Activated T-cell treated with anti-CD3 and anti-CD28 coated beads, Interleukin-2, amount 50 U/mL, for 72 hours (primary cell): ENCODE measurements around the gene NEURL2. TPM values are rescaled to one million over a fixed set of nuclear protein-coding genes. Genes with fewer than 3 reads are reported as not detected.

Experiments used
- ATAC-seq, 2 donors: fragments of 150-1000 bp; cut with Tn5 transposase; replicated peaks in 1 of 2; 2 replicates each; pipeline ENCODE4 v1.10.0; 2021; ENCODE audit warnings: moderate library complexity in 2 of 2, mild to moderate bottlenecking in 1 of 2
- DNase-seq, 2 donors: peaks; one replicate each; pipeline ENCODE4 v3.0.0; 2021 to 2022; ENCODE audit warnings: mixed read lengths in 1 of 2
- H3K27ac Mint-ChIP-seq: one replicate; pipeline ENCODE4 v1.8.0; 2022; ENCODE audit warnings: mild to moderate bottlenecking, moderate library complexity, mixed read lengths
- H3K27me3 Mint-ChIP-seq: one replicate; pipeline ENCODE4 v1.8.0; 2022; ENCODE audit warnings: low read depth, mixed read lengths
- H3K36me3 Mint-ChIP-seq, 2 donors: one replicate each; pipeline ENCODE4 v1.8.0; 2022; ENCODE audit warnings: mixed read lengths in 2 of 2, mild to moderate bottlenecking in 1 of 2; ENCODE audit not compliant: insufficient read depth in 2 of 2
- H3K4me1 Mint-ChIP-seq: one replicate; pipeline ENCODE4 v1.8.0; 2022; ENCODE audit warnings: low read depth, mixed read lengths
- H3K4me3 Mint-ChIP-seq, 2 donors: one replicate each; pipeline ENCODE4 v1.8.0; 2022; ENCODE audit warnings: mild to moderate bottlenecking in 2 of 2, mixed read lengths in 2 of 2, moderate library complexity in 2 of 2
- H3K9me3 Mint-ChIP-seq, 2 donors: one replicate each; pipeline ENCODE4 v1.8.0; 2022; ENCODE audit warnings: mixed read lengths in 2 of 2
- total RNA-seq, 2 donors: library from RNA; stranded (reverse); gene quantifications; one replicate each; pipeline ENCODE4 v1.2.3, GENCODE V29; 2022

NEURL2 gene
- total RNA-seq, 2 donors from 2014 or later = 2.1 to 3.2 TPM

GRCh38 chr20:45927071-45927878 is 36.3 kb upstream of the NEURL2 start:
- Mint-ChIP-seq H3K27me3 (no peaks in the 10 kb centered on the region), H3K27ac (no peak overlapping the region), H3K36me3 (no peaks in the 10 kb centered on the region), H3K9me3 (no peaks in the 10 kb centered on the region), H3K4me1 (peaks cover 5% of the 10 kb centered on the region), H3K4me3 (no peak overlapping the region)
- DNase-seq (no peak), ATAC-seq (no peak)

GRCh38 chr20:45926731-45927070 is 35.7 kb upstream of the NEURL2 start:
- ATAC-seq = no peak
- H3K36me3 Mint-ChIP-seq = no peaks in the 10 kb centered on the region

GRCh38 chr20:45925821-45926506 is 35.0 kb upstream of the NEURL2 start:
- H3K4me1 Mint-ChIP-seq = peaks cover 12% of the 10 kb centered on the region
- DNase-seq = no peak
- ATAC-seq = no peak
- peaks cover 3% of the 10 kb centered on the region for H3K27me3 Mint-ChIP-seq
- no peak overlapping the region for H3K27ac Mint-ChIP-seq
- H3K9me3 Mint-ChIP-seq = no peaks in the 10 kb centered on the region
- no peaks in the 10 kb centered on the region for H3K36me3 Mint-ChIP-seq
- no peak overlapping the region for H3K4me3 Mint-ChIP-seq

More at GRCh38 chr20:45926731-45927070, 35.7 kb upstream of the NEURL2 start:
- Mint-ChIP-seq H3K4me1 (peaks cover 9% of the 10 kb centered on the region), H3K27me3 (no peaks in the 10 kb centered on the region), H3K9me3 (no peaks in the 10 kb centered on the region), H3K27ac (no peak overlapping the region), H3K4me3 (no peak overlapping the region)
- no peak for DNase-seq

GRCh38 chr20:45924391-45925261 is 33.6 kb upstream of the NEURL2 start:
- Mint-ChIP-seq H3K9me3 (no peaks in the 10 kb centered on the region), H3K4me1 (peaks cover 12% of the 10 kb centered on the region), H3K4me3 (no peak overlapping the region), H3K27me3 (peaks cover 11% of the 10 kb centered on the region), H3K27ac (no peak overlapping the region), H3K36me3 (no peaks in the 10 kb centered on the region)
- no peak for ATAC-seq
- DNase-seq = no peak

- no peaks in the 10 kb centered on the region for H3K9me3 Mint-ChIP-seq
- no peak overlapping the region for H3K4me3 Mint-ChIP-seq
- ATAC-seq (peak; percentile 40 to 57), DNase-seq (no peak)
- no peaks in the 10 kb centered on the region for H3K36me3 Mint-ChIP-seq
- H3K4me1 Mint-ChIP-seq = peaks cover 12% of the 10 kb centered on the region
- H3K27ac Mint-ChIP-seq = no peak overlapping the region
- peaks cover 11% of the 10 kb centered on the region for H3K27me3 Mint-ChIP-seq
Measured at GRCh38 chr20:45921337-45922189, 30.6 kb upstream of the NEURL2 start.

- Mint-ChIP-seq H3K27ac (no peak overlapping the region), H3K4me1 (peaks cover 12% of the 10 kb centered on the region), H3K9me3 (no peaks in the 10 kb centered on the region), H3K27me3 (peaks cover 17% of the 10 kb centered on the region), H3K4me3 (no peak overlapping the region), H3K36me3 (no peaks in the 10 kb centered on the region)
- no peak for DNase-seq
- no peak for ATAC-seq
Measured at GRCh38 chr20:45920462-45921336, 29.7 kb upstream of the NEURL2 start.

GRCh38 chr20:45919542-45920399 is 28.8 kb upstream of the NEURL2 start:
- Mint-ChIP-seq H3K27ac (no peak overlapping the region), H3K27me3 (peaks cover 19% of the 10 kb centered on the region), H3K4me3 (no peak overlapping the region), H3K4me1 (peaks cover 12% of the 10 kb centered on the region), H3K36me3 (no peaks in the 10 kb centered on the region), H3K9me3 (no peaks in the 10 kb centered on the region)
- DNase-seq (no peak), ATAC-seq (no peak)

GRCh38 chr20:45918779-45919537 is 27.9 kb upstream of the NEURL2 start:
- no peak overlapping the region for H3K4me3 Mint-ChIP-seq
- H3K9me3 Mint-ChIP-seq = no peaks in the 10 kb centered on the region
- DNase-seq (no peak), ATAC-seq (no peak)
- no peaks in the 10 kb centered on the region for H3K36me3 Mint-ChIP-seq
- peaks cover 7% of the 10 kb centered on the region for H3K4me1 Mint-ChIP-seq
- no peak overlapping the region for H3K27ac Mint-ChIP-seq
- peaks cover 27% of the 10 kb centered on the region for H3K27me3 Mint-ChIP-seq

- peaks cover 7% of the 10 kb centered on the region for H3K4me1 Mint-ChIP-seq
- ATAC-seq (no peak), DNase-seq (no peak)
- H3K27me3 Mint-ChIP-seq = peaks cover 27% of the 10 kb centered on the region
- no peak overlapping the region for H3K4me3 Mint-ChIP-seq
- H3K27ac Mint-ChIP-seq = no peak overlapping the region
- H3K9me3 Mint-ChIP-seq = no peaks in the 10 kb centered on the region
- H3K36me3 Mint-ChIP-seq = no peaks in the 10 kb centered on the region
Measured at GRCh38 chr20:45918182-45918737, 27.3 kb upstream of the NEURL2 start.

- H3K4me1 Mint-ChIP-seq = peaks cover 7% of the 10 kb centered on the region
- H3K27ac Mint-ChIP-seq = no peak overlapping the region
- ATAC-seq (no peak), DNase-seq (no peak)
- no peak overlapping the region for H3K4me3 Mint-ChIP-seq
- H3K9me3 Mint-ChIP-seq = no peaks in the 10 kb centered on the region
- no peaks in the 10 kb centered on the region for H3K36me3 Mint-ChIP-seq
- H3K27me3 Mint-ChIP-seq = peaks cover 27% of the 10 kb centered on the region
Measured at GRCh38 chr20:45917790-45918141, 26.8 kb upstream of the NEURL2 start.
